SK-N-MC (cell line): ENCODE data around the gene ITIH6.

Source experiments
- EZH2 ChIP-seq: fragments of 200-600 bp; sonication (generic); IDR thresholded peaks from one replicate; pipeline ENCODE4 v1.6.1; 2017; ENCODE audit warnings: antibody characterized with exemption
- FOXP2 ChIP-seq: optimal IDR thresholded peaks from 2 replicates; pipeline ENCODE3; 2011; ENCODE audit warnings: mild to moderate bottlenecking, moderate library complexity; ENCODE audit not compliant: insufficient read depth; ENCODE audit errors: extremely low read length, control extremely low read depth
- POLR2AphosphoS5 ChIP-seq: IDR thresholded peaks from 2 replicates; pipeline ENCODE4 v1.6.1; 2012; ENCODE audit warnings: mild to moderate bottlenecking, low read depth, low read length, borderline replicate concordance

GRCh38 chrX:54843050-54843449, 45.0 kb upstream of the ITIH6 start:
- no peak for TF ChIP-seq EZH2
- no peak for TF ChIP-seq POLR2AphosphoS5
- TF ChIP-seq FOXP2 = no peak
